Esophagus squamous epithelium (tissue), 4 donors: ENCODE data around the gene DNAJA1.

ENCODE experiments used
- POLR2A ChIP-seq, 4 donors: fragments of 450-650 bp; IDR thresholded peaks; one replicate each; pipeline ENCODE4 v1.6.1; 2017; ENCODE audit warnings: antibody characterized with exemption in 4 of 4, mild to moderate bottlenecking in 4 of 4, moderate library complexity in 3 of 4
- TF ChIP-seq, protein P1 (sequence below), 6 experiments: fragments of 450-650 bp in 4 of 6; fragments of 200-600 bp in 2 of 6; sonication (generic) in 2 of 6; IDR thresholded peaks; one replicate each; pipeline ENCODE4 v1.5.1; 2016 to 2019; ENCODE audit warnings: antibody characterized with exemption in 6 of 6, mild to moderate bottlenecking in 4 of 6, moderate library complexity in 4 of 6

DNA sequence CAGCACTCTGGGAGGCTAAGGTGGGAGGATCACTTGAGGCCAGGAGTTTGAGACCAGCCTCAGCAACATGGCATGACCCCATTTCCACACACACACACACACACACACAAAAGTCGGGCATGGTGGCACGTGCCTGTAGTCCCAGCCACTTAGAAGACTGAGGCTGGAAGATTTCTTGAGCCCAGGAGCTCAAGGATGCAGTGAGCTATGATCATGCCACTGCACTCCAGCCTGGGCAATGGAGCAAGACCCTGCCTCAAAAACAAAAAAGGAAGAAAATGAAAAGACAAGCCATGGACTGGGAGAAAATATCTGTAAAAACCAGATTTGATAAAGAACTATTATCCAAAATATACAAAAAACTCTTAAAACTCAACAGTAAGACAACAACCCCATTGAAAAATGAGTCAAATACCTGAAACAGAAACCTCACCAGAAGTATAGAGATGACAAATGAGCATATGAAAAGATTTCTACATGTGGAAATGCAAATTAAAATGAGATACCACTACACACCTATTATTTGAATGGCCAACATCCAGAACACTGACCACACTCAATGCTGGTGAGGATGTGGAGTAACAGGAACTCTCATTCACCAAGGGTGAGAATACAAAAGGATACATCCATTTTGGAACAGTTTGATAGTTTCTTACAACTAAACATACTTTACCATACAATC, 24.7 kb downstream of the DNAJA1 start:
- no peak for TF ChIP-seq POLR2A (IDR thresholded peaks at IDR 0.05)
- TF ChIP-seq, protein P1, sequence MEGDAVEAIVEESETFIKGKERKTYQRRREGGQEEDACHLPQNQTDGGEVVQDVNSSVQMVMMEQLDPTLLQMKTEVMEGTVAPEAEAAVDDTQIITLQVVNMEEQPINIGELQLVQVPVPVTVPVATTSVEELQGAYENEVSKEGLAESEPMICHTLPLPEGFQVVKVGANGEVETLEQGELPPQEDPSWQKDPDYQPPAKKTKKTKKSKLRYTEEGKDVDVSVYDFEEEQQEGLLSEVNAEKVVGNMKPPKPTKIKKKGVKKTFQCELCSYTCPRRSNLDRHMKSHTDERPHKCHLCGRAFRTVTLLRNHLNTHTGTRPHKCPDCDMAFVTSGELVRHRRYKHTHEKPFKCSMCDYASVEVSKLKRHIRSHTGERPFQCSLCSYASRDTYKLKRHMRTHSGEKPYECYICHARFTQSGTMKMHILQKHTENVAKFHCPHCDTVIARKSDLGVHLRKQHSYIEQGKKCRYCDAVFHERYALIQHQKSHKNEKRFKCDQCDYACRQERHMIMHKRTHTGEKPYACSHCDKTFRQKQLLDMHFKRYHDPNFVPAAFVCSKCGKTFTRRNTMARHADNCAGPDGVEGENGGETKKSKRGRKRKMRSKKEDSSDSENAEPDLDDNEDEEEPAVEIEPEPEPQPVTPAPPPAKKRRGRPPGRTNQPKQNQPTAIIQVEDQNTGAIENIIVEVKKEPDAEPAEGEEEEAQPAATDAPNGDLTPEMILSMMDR (IDR thresholded peaks at IDR 0.05), result no peak
